Activated CD4-positive, CD25-positive, alpha-beta regulatory T cell treated with anti-CD3 and anti-CD28 coated beads, Interleukin-2, amount 50 U/mL, for 24 hours (primary cell): ENCODE measurements around the gene SNX22.

ENCODE experiments used
- ATAC-seq, 2 donors: fragments of 150-1000 bp; cut with Tn5 transposase; one replicate each; pipeline ENCODE4 v1.10.0; 2021; ENCODE audit warnings: mild to moderate bottlenecking in 1 of 2, moderate library complexity in 1 of 2

SNX22 gene

GRCh38 chr15:64156652-64157331, 5.3 kb downstream of the SNX22 start:
- ATAC-seq = no peak

GRCh38 chr15:64157599-64158125, 6.1 kb downstream of the SNX22 start:
- no peak for ATAC-seq

- no peak for ATAC-seq
These were observed 7.0 kb downstream of the SNX22 start for GRCh38 chr15:64158363-64159134.

GRCh38 chr15:64161688-64162477, 10.4 kb downstream of the SNX22 start:
- ATAC-seq = no peak

GRCh38 chr15:64162478-64162868, 10.9 kb downstream of the SNX22 start:
- ATAC-seq = peak; percentile 4 to 12

GRCh38 chr15:64162869-64163658, 11.5 kb downstream of the SNX22 start, which contains the start of gene PPIB:
Gene PPIB, minus strand, starts transcription at chr15:64163022. Its CDS starts 36 bp downstream, at chr15:64162986.
- peak; percentile 95 to 97 for ATAC-seq

GRCh38 chr15:64163659-64164362, 12.3 kb downstream of the SNX22 start:
- no peak for ATAC-seq

- no peak for ATAC-seq
These were observed 12.9 kb downstream of the SNX22 start for GRCh38 chr15:64164436-64164835.

GRCh38 chr15:64166102-64166890, 14.8 kb downstream of the SNX22 start:
- ATAC-seq = no peak

GRCh38 chr15:64180235-64180824, 28.8 kb downstream of the SNX22 start:
- no peak for ATAC-seq

- ATAC-seq = no peak
These were observed 31.4 kb downstream of the SNX22 start for GRCh38 chr15:64182859-64183370.

- no peak for ATAC-seq
These were observed 33.8 kb downstream of the SNX22 start for GRCh38 chr15:64185146-64185911.

GRCh38 chr15:64187396-64188191, 36.1 kb downstream of the SNX22 start:
- ATAC-seq = no peak

- ATAC-seq = no peak
These were observed 40.7 kb downstream of the SNX22 start for GRCh38 chr15:64191971-64192830.

GRCh38 chr15:64193971-64194370, 42.4 kb downstream of the SNX22 start:
- ATAC-seq = no peak

- ATAC-seq = no peak
These were observed 45.9 kb downstream of the SNX22 start for GRCh38 chr15:64197425-64197824.

- ATAC-seq = no peak
These were observed 53.7 kb downstream of the SNX22 start for GRCh38 chr15:64205202-64205601.
